Progenitor cell of endocrine pancreas (in vitro differentiated cells): ENCODE data around the gene CSGALNACT2. TPM values are rescaled to one million over a fixed set of nuclear protein-coding genes. Genes with fewer than 3 reads are reported as not detected.
"Not testable (repeated sequence)": the region's sequence is repeated elsewhere in the genome, so short reads cannot be mapped to it uniquely, and the experiment has no call there.

Experiments used
- DNase-seq: peaks from one replicate; pipeline ENCODE4 v3.0.0; 2021; ENCODE audit warnings: low spot score; ENCODE audit not compliant: unreplicated experiment
- H3K27ac Mint-ChIP-seq: 2 replicates; pipeline ENCODE4 v1.8.0; 2021; ENCODE audit warnings: mild to moderate bottlenecking, moderate library complexity, mixed read lengths
- H3K27me3 Mint-ChIP-seq: 2 replicates; pipeline ENCODE4 v1.8.0; 2021; ENCODE audit warnings: mixed read lengths
- H3K36me3 Mint-ChIP-seq: 2 replicates; pipeline ENCODE4 v1.8.0; 2022; ENCODE audit warnings: mixed read lengths; ENCODE audit not compliant: insufficient read depth
- H3K4me1 Mint-ChIP-seq: 2 replicates; pipeline ENCODE4 v1.8.0; 2021; ENCODE audit warnings: low read depth, mixed read lengths
- H3K4me3 Mint-ChIP-seq: 2 replicates; pipeline ENCODE4 v1.8.0; 2021; ENCODE audit warnings: low read depth, mild to moderate bottlenecking, moderate library complexity, mixed read lengths
- H3K9me3 Mint-ChIP-seq: 2 replicates; pipeline ENCODE4 v1.8.0; 2021; ENCODE audit warnings: low read depth, mixed read lengths
- CTCF ChIP-seq: fragments of 200-600 bp; sonication (generic); IDR thresholded peaks from one replicate; pipeline ENCODE4 v1.5.0; 2021; ENCODE audit warnings: antibody characterized with exemption, mild to moderate bottlenecking; ENCODE audit not compliant: unreplicated experiment
- total RNA-seq: library from RNA; stranded (reverse); gene quantifications from 2 replicates; pipeline ENCODE4 v1.2.1, GENCODE V29; 2021

Gene CSGALNACT2
- total RNA-seq, 1 donor from 2014 or later: 8.9 TPM

- Mint-ChIP-seq H3K27me3 (no peaks in the 10 kb centered on the region), H3K36me3 (peaks cover 22% of the 10 kb centered on the region), H3K4me1 (no peaks in the 10 kb centered on the region), H3K9me3 (peaks cover 3% of the 10 kb centered on the region), H3K4me3 (no peak overlapping the region), H3K27ac (no peak overlapping the region)
- DNase-seq: no peak
- no peak for TF ChIP-seq CTCF
Measured at GRCh38 chr10:43177595-43177994, 39.4 kb downstream of the CSGALNACT2 start.

- Mint-ChIP-seq H3K4me3 (no peak overlapping the region), H3K4me1 (no peaks in the 10 kb centered on the region), H3K36me3 (peaks cover 32% of the 10 kb centered on the region), H3K27ac (no peak overlapping the region), H3K9me3 (peaks cover 3% of the 10 kb centered on the region), H3K27me3 (no peaks in the 10 kb centered on the region)
- no peak for DNase-seq
- TF ChIP-seq CTCF: no peak
Measured at GRCh38 chr10:43181146-43181545, 42.9 kb downstream of the CSGALNACT2 start.

GRCh38 chr10:43183764-43184163, 45.5 kb downstream of the CSGALNACT2 start:
- H3K4me3 Mint-ChIP-seq, H3K27ac Mint-ChIP-seq, DNase-seq, H3K9me3 Mint-ChIP-seq, H3K27me3 Mint-ChIP-seq, H3K4me1 Mint-ChIP-seq: not testable (repeated sequence)
- H3K36me3 Mint-ChIP-seq: peaks cover 24% of the 10 kb centered on the region

GRCh38 chr10:43186150-43186549, 47.9 kb downstream of the CSGALNACT2 start:
- DNase-seq: no peak
- no peaks in the 10 kb centered on the region for H3K4me1 Mint-ChIP-seq

GRCh38 chr10:43187213-43187612, 49.0 kb downstream of the CSGALNACT2 start:
- DNase-seq: no peak
- Mint-ChIP-seq H3K36me3 (peaks cover 20% of the 10 kb centered on the region), H3K9me3 (no peaks in the 10 kb centered on the region), H3K27me3 (no peaks in the 10 kb centered on the region), H3K4me3 (no peak overlapping the region), H3K27ac (no peak overlapping the region), H3K4me1 (no peaks in the 10 kb centered on the region)
- TF ChIP-seq CTCF: no peak

More at GRCh38 chr10:43186150-43186549, 47.9 kb downstream of the CSGALNACT2 start:
- TF ChIP-seq CTCF: no peak
- Mint-ChIP-seq H3K36me3 (peaks cover 22% of the 10 kb centered on the region), H3K4me3 (no peak overlapping the region), H3K9me3 (no peaks in the 10 kb centered on the region), H3K27me3 (no peaks in the 10 kb centered on the region), H3K27ac (no peak overlapping the region)

- TF ChIP-seq CTCF: no peak
- DNase-seq: no peak
- H3K9me3 Mint-ChIP-seq: no peaks in the 10 kb centered on the region
- no peaks in the 10 kb centered on the region for H3K4me1 Mint-ChIP-seq
- no peak overlapping the region for H3K4me3 Mint-ChIP-seq
- H3K36me3 Mint-ChIP-seq: peaks cover 9% of the 10 kb centered on the region
- H3K27ac Mint-ChIP-seq: no peak overlapping the region
- H3K27me3 Mint-ChIP-seq: no peaks in the 10 kb centered on the region
Measured at GRCh38 chr10:43188702-43189101, 50.5 kb downstream of the CSGALNACT2 start.
